Activated naive CD4-positive, alpha-beta T cell treated with anti-CD3 and anti-CD28 coated beads for 36 hours (primary cell): Measurements from ENCODE around the gene GCNT1. TPM values are rescaled to one million over a fixed set of nuclear protein-coding genes. Genes with fewer than 3 reads are reported as not detected.

Experiments used
- CTCF ChIA-PET: fragments of 350-600 bp; sonication (Branson Sonifier 250); formaldehyde crosslinking; loops from one replicate; lab custom pipeline; 2021; ENCODE audit warnings: antibody characterized with exemption; lab: Charles Lee
- DNase-seq: peaks from one replicate; pipeline ENCODE4 v3.0.0-alpha.2; 2020
- H3K27ac Mint-ChIP-seq: one replicate; pipeline ENCODE4 v1.8.0; 2021; ENCODE audit warnings: mild to moderate bottlenecking, mixed read lengths
- H3K27me3 Mint-ChIP-seq: one replicate; pipeline ENCODE4 v1.8.0; 2021; ENCODE audit warnings: low read depth, mixed read lengths
- H3K36me3 Mint-ChIP-seq: one replicate; pipeline ENCODE4 v1.8.0; 2021; ENCODE audit warnings: low read depth, mixed read lengths
- H3K4me1 Mint-ChIP-seq: one replicate; pipeline ENCODE4 v1.8.0; 2021; ENCODE audit warnings: low read depth, mixed read lengths
- H3K4me3 Mint-ChIP-seq: one replicate; pipeline ENCODE4 v1.8.0; 2021; ENCODE audit warnings: mild to moderate bottlenecking, moderate library complexity, mixed read lengths
- H3K9me3 Mint-ChIP-seq: one replicate; pipeline ENCODE4 v1.8.0; 2021; ENCODE audit warnings: mixed read lengths
- intact Hi-C: fragments of 100-400 bp; cut with micrococcal nuclease; formaldehyde crosslinking; loops from one replicate; pipeline ENCODE4 v1.15.1; 2023
- total RNA-seq, 2 experiments: library from RNA; stranded (reverse); gene quantifications; one replicate each; pipeline ENCODE4 v1.2.3, GENCODE V29; 2021

Gene GCNT1
- total RNA-seq, 2 experiments from 2014 or later, result 0.48 to 0.54 TPM

- intact Hi-C loops, result no loop called here
- Mint-ChIP-seq H3K4me1 (no peaks in the 10 kb centered on the region), H3K36me3 (no peaks in the 10 kb centered on the region), H3K27me3 (peaks cover 6% of the 10 kb centered on the region), H3K27ac (no peak overlapping the region), H3K9me3 (no peaks in the 10 kb centered on the region), H3K4me3 (no peak overlapping the region)
- no peak for DNase-seq
- CTCF ChIA-PET, result interaction anchor here (0.6 to 2.3 kb wide), 6 partner anchors 11 to 701 kb away, joined by 3 to 6 read pairs (median 3); partner anchors contain the start of gene GCNT1
Measured at GRCh38 chr9:76448501-76448900, 10.5 kb upstream of the GCNT1 start.

DNA sequence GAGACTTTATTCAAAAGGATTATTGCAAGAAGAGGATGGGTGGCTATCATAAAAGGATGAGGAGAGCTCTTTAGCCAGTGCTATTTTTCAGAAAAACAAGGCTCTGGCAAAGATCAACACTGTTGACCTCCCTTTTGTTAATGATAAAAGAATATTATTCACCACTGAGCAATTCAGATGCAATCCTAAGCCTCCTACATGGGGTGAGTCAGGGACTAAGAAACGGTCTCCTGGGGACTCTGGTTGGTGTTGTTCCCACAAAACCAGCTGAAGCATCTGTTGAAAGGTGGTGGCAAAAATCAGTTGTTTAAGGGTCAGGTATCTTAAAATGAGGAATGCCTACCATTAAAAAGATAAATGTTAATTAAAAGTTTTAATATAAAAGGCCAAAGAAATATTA is 7.7 kb upstream of the GCNT1 start:
- no peaks in the 10 kb centered on the region for H3K4me1 Mint-ChIP-seq
- no peak overlapping the region for H3K4me3 Mint-ChIP-seq
- intact Hi-C loops, result no loop called here
- H3K36me3 Mint-ChIP-seq, result no peaks in the 10 kb centered on the region
- DNase-seq, result no peak
- no peak overlapping the region for H3K27ac Mint-ChIP-seq
- H3K27me3 Mint-ChIP-seq, result peaks cover 4% of the 10 kb centered on the region
- H3K9me3 Mint-ChIP-seq, result no peaks in the 10 kb centered on the region
- CTCF ChIA-PET, result interaction anchor here (0.6 to 1.1 kb wide), 2 partner anchors 207 to 664 kb away, joined by 3 read pairs; no protein-coding TSS in a partner anchor

- Mint-ChIP-seq H3K27me3 (no peaks in the 10 kb centered on the region), H3K27ac (no peak overlapping the region), H3K36me3 (no peaks in the 10 kb centered on the region), H3K4me1 (no peaks in the 10 kb centered on the region), H3K4me3 (no peak overlapping the region), H3K9me3 (no peaks in the 10 kb centered on the region)
- intact Hi-C loops, result no loop called here
- no peak for DNase-seq
- CTCF ChIA-PET, result no interaction called here
Measured at GRCh38 chr9:76452839-76453238, 6.1 kb upstream of the GCNT1 start.

GRCh38 chr9:76453785-76454184 is 5.2 kb upstream of the GCNT1 start:
- peaks cover 4% of the 10 kb centered on the region for H3K4me1 Mint-ChIP-seq
- H3K4me3 Mint-ChIP-seq, result no peak overlapping the region
- no peak overlapping the region for H3K27ac Mint-ChIP-seq
- no peak for DNase-seq
- no peaks in the 10 kb centered on the region for H3K9me3 Mint-ChIP-seq
- H3K36me3 Mint-ChIP-seq, result no peaks in the 10 kb centered on the region
- no peaks in the 10 kb centered on the region for H3K27me3 Mint-ChIP-seq
- CTCF ChIA-PET, result interaction anchor here (0.6 kb wide), 1 partner anchor 15 kb away, joined by 3 read pairs; no protein-coding TSS in a partner anchor
- intact Hi-C loops, result no loop called here

- no peak for DNase-seq
- Mint-ChIP-seq H3K27me3 (no peaks in the 10 kb centered on the region), H3K9me3 (no peaks in the 10 kb centered on the region), H3K27ac (no peak overlapping the region), H3K4me1 (peaks cover 4% of the 10 kb centered on the region), H3K4me3 (no peak overlapping the region), H3K36me3 (no peaks in the 10 kb centered on the region)
- intact Hi-C loops, result no loop called here
- CTCF ChIA-PET, result no interaction called here
Measured at GRCh38 chr9:76454311-76454710, 4.7 kb upstream of the GCNT1 start.

DNA sequence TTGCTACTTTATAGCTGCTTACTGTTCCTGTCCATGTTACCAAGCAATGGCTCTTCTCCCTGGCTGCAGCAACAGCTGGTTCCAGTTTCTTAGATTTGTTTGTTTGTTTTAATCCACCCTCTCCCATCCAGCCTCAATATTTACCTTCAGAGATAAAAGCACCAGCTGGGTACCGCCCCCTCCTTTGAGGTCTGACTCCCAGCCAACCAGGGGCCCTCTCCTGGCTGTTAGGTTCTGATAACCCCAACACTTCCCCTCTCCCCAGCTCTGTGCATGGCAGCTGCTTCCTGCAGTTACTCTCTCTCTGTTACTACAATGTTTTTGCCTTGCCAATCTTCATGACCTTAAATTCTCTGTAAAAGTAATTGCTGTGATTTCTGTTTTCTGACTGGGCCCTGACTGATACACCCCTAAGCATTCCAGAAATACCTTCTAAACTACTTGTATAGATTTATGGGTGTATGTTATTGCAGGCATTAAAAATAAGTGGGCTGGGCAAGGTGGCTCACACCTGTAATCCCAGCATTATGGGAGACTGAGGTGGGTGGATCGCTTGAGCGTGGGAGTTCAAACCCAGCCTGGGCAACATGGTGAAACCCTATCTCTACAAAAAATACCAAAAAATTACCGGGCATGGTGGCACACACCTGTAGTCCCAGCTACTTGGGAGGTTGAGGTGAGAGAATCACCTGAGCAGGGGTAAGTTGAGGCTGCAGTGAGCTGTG is 2.6 kb upstream of the GCNT1 start:
- CTCF ChIA-PET, result interaction anchor here (0.7 to 1.6 kb wide), 3 partner anchors 12 to 248 kb away, joined by 3 to 5 read pairs (median 4); no protein-coding TSS in a partner anchor
- Mint-ChIP-seq H3K4me3 (no peak overlapping the region), H3K4me1 (peaks cover 12% of the 10 kb centered on the region), H3K27ac (no peak overlapping the region), H3K27me3 (peaks cover 8% of the 10 kb centered on the region), H3K9me3 (no peaks in the 10 kb centered on the region), H3K36me3 (no peaks in the 10 kb centered on the region)
- intact Hi-C loops, result no loop called here
- peak; percentile 30 for DNase-seq

DNA sequence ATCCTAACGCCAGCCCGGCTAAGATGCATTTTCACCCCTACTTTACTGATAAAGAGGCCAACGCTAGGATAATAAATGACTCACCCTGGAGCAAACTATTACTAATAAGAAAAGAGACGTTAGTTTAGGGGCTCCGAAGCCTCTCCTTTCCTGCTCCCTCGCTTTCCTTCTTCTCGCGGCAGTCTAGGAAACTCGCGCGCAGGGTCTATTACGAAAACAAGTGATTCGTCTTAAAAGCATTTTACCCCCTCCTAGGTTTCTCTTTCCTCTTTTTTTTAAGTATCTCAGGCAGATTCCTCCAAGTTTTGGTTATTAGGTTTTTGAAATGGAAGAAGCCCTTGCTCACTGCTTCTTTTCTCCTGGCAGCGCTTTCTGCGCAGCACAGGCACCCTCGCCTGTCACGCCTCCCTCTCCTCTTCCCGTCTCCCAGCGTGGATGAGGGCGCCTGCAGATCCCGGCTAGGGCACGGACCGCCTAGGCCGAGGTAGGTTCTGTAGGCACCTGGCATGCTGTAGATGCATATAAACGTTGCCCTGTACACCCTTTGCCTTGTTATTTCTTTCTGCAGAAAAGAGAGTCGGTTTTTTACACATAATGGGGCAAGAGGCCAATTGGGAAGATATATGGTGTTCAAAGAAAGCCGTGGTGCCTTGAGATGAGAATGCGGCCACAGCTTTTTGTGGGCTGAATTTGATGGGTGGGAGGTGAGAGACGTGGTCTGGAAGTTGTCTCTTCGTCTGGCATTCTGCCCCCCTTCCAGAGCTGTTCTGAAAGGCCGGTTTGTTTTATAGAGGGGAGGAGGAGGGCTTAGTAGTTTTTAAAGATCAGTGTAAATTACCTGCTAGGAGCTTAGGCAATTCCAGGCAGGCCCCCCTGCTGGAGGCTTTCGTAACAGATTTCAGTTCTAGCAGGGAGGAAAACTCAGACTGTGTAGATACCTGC is 983 bp downstream of the GCNT1 start:
- Mint-ChIP-seq H3K4me1 (peaks cover 12% of the 10 kb centered on the region), H3K27ac (no peak overlapping the region), H3K27me3 (peaks cover 8% of the 10 kb centered on the region), H3K9me3 (no peaks in the 10 kb centered on the region), H3K4me3 (peak overlapping the region; percentile 90), H3K36me3 (peaks cover 2% of the 10 kb centered on the region)
- peak; percentile 26 for DNase-seq
- CTCF ChIA-PET, result interaction anchor here (0.6 to 2.1 kb wide), 4 partner anchors 11 to 199 kb away, joined by 3 to 6 read pairs (median 4); no protein-coding TSS in a partner anchor
- intact Hi-C loops, result loop anchor here (1.0 to 2.0 kb wide), 6 partner anchors 19 to 717 kb away; partner anchors contain the start of genes PCSK5, RFK and VPS13A

GRCh38 chr9:76462126-76462525 is 3.1 kb downstream of the GCNT1 start:
- CTCF ChIA-PET, result interaction anchor here (1.0 kb wide), 1 partner anchor 13 kb away, joined by 4 read pairs; no protein-coding TSS in a partner anchor
- H3K4me1 Mint-ChIP-seq, result peaks cover 12% of the 10 kb centered on the region
- DNase-seq, result no peak
- H3K4me3 Mint-ChIP-seq, result no peak overlapping the region
- no peaks in the 10 kb centered on the region for H3K9me3 Mint-ChIP-seq
- intact Hi-C loops, result no loop called here
- no peak overlapping the region for H3K27ac Mint-ChIP-seq
- H3K36me3 Mint-ChIP-seq, result peaks cover 2% of the 10 kb centered on the region
- H3K27me3 Mint-ChIP-seq, result peaks cover 8% of the 10 kb centered on the region

GRCh38 chr9:76463211-76463610 is 4.2 kb downstream of the GCNT1 start:
- CTCF ChIA-PET, result interaction anchor here (0.8 to 1.2 kb wide), 2 partner anchors 18 to 69 kb away, joined by 3 read pairs; partner anchors contain the start of gene RFK
- Mint-ChIP-seq H3K4me1 (peaks cover 12% of the 10 kb centered on the region), H3K9me3 (no peaks in the 10 kb centered on the region), H3K27me3 (peaks cover 8% of the 10 kb centered on the region), H3K4me3 (no peak overlapping the region), H3K36me3 (peaks cover 2% of the 10 kb centered on the region), H3K27ac (no peak overlapping the region)
- no peak for DNase-seq
- intact Hi-C loops, result no loop called here

GRCh38 chr9:76464706-76465105 is 5.7 kb downstream of the GCNT1 start:
- DNase-seq, result no peak
- Mint-ChIP-seq H3K9me3 (no peaks in the 10 kb centered on the region), H3K36me3 (peaks cover 2% of the 10 kb centered on the region), H3K4me1 (peaks cover 7% of the 10 kb centered on the region), H3K27ac (no peak overlapping the region), H3K27me3 (peaks cover 9% of the 10 kb centered on the region), H3K4me3 (no peak overlapping the region)
- CTCF ChIA-PET, result no interaction called here
- intact Hi-C loops, result no loop called here

DNA sequence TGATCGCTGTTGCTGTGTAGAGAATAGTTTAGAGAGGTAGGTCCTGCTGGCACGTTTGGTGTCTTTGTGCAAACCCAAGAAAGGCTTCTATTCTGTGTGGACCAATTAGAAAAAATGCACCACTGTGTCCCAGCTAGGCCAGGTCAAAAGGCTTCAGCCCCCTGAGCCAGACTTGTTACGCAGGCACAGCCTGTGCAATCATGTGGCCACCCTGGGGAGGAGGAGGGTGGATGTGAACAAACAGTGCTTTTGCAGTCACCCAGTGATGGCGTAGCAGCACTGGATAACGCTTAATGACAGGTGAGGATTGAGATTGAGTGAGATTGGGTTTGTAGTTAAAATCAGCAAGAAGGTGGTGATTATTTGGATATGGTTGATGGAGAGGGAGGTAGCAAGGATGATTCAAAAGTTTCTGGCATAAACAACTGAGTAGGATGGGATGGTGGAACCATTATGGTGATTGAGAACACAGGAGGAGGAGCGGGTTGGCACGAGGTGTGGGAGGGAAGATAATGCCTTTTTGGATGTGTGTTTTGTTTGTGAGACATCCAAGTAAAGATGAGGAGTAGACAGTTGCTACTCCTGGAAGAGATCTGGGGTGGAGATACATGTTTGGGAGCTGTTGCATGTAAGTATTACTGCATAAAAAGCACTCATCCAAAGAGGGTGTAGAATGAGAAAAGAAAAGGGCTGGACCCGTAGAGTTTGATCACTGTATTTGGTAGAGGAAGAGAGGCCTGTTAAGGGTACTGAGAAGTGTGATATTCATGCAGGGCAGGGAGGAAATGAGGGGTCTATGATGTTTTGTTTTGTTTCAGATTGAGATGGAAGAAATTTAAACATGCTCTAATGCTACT is 6.7 kb downstream of the GCNT1 start:
- Mint-ChIP-seq H3K27me3 (peaks cover 4% of the 10 kb centered on the region), H3K27ac (no peak overlapping the region), H3K4me3 (no peak overlapping the region), H3K4me1 (no peaks in the 10 kb centered on the region), H3K36me3 (peaks cover 2% of the 10 kb centered on the region), H3K9me3 (no peaks in the 10 kb centered on the region)
- intact Hi-C loops, result no loop called here
- CTCF ChIA-PET, result no interaction called here
- no peak for DNase-seq
